ENCODE results near the gene C12orf75.
"Not testable (repeated sequence)": the region's sequence is repeated elsewhere in the genome, so short reads cannot be mapped to it uniquely, and the experiment has no call there.

The C12orf75 gene

GRCh38 chr12:105337391-105337790, 6.9 kb downstream of the C12orf75 start:
- DNase-seq = no peak

- no peak for DNase-seq
Observed at GRCh38 chr12:105338966-105339365, 8.5 kb downstream of the C12orf75 start.

GRCh38 chr12:105341010-105341409, 10.5 kb downstream of the C12orf75 start:
- peak; percentile 42 for DNase-seq

GRCh38 chr12:105341620-105342019, 11.1 kb downstream of the C12orf75 start:
- not testable (repeated sequence) for DNase-seq

GRCh38 chr12:105342464-105342863, 12.0 kb downstream of the C12orf75 start:
- DNase-seq = no peak

- no peak for DNase-seq
Observed at GRCh38 chr12:105343836-105344235, 13.3 kb downstream of the C12orf75 start.

- no peak for DNase-seq
Observed at GRCh38 chr12:105347499-105347898, 17.0 kb downstream of the C12orf75 start.

GRCh38 chr12:105348142-105348541, 17.7 kb downstream of the C12orf75 start:
- DNase-seq = no peak

GRCh38 chr12:105348561-105348960, 18.1 kb downstream of the C12orf75 start:
- DNase-seq = no peak

GRCh38 chr12:105349138-105349537, 18.6 kb downstream of the C12orf75 start:
- DNase-seq = no peak

GRCh38 chr12:105351523-105351922, 21.0 kb downstream of the C12orf75 start:
- DNase-seq = no peak

GRCh38 chr12:105352052-105352451, 21.6 kb downstream of the C12orf75 start:
- DNase-seq = no peak

GRCh38 chr12:105352940-105353635, 22.6 kb downstream of the C12orf75 start:
- DNase-seq = no peak

GRCh38 chr12:105355752-105356151, 25.3 kb downstream of the C12orf75 start:
- peak; percentile 70 for DNase-seq

GRCh38 chr12:105357162-105357691, 26.7 kb downstream of the C12orf75 start:
- DNase-seq = peak; percentile 61

- no peak for DNase-seq
Observed at GRCh38 chr12:105358789-105359188, 28.3 kb downstream of the C12orf75 start.

GRCh38 chr12:105359856-105360255, 29.4 kb downstream of the C12orf75 start:
- no peak for DNase-seq

GRCh38 chr12:105363890-105364289, 33.4 kb downstream of the C12orf75 start:
- no peak for DNase-seq

- no peak for DNase-seq
Observed at GRCh38 chr12:105365231-105365630, 34.7 kb downstream of the C12orf75 start.

- no peak for DNase-seq
Observed at GRCh38 chr12:105368047-105368646, 37.7 kb downstream of the C12orf75 start.

GRCh38 chr12:105369014-105369413, 38.5 kb downstream of the C12orf75 start:
- peak; percentile 62 for DNase-seq

GRCh38 chr12:105374303-105374702, 43.8 kb downstream of the C12orf75 start:
- no peak for DNase-seq

GRCh38 chr12:105377077-105377476, 46.6 kb downstream of the C12orf75 start:
- no peak for DNase-seq

- peak; percentile 27 for DNase-seq
Observed at GRCh38 chr12:105378911-105379310, 48.4 kb downstream of the C12orf75 start.

Measured in EL (cell line).